GM19463 (cell line): ENCODE data around the gene NBPF26.
A peak's percentile ranks its signal among the peaks of the same experiment; 100 is the strongest.
"Not testable (repeated sequence)": the region's sequence is repeated elsewhere in the genome, so short reads cannot be mapped to it uniquely, and the experiment has no call there.

Source experiments
- ATAC-seq: cut with Tn5 transposase; IDR thresholded peaks from one replicate; pipeline ENCODE4 v1.9.1; 2021; ENCODE audit warnings: mild to moderate bottlenecking, moderate library complexity; ENCODE audit not compliant: unreplicated experiment

The NBPF26 gene

DNA sequence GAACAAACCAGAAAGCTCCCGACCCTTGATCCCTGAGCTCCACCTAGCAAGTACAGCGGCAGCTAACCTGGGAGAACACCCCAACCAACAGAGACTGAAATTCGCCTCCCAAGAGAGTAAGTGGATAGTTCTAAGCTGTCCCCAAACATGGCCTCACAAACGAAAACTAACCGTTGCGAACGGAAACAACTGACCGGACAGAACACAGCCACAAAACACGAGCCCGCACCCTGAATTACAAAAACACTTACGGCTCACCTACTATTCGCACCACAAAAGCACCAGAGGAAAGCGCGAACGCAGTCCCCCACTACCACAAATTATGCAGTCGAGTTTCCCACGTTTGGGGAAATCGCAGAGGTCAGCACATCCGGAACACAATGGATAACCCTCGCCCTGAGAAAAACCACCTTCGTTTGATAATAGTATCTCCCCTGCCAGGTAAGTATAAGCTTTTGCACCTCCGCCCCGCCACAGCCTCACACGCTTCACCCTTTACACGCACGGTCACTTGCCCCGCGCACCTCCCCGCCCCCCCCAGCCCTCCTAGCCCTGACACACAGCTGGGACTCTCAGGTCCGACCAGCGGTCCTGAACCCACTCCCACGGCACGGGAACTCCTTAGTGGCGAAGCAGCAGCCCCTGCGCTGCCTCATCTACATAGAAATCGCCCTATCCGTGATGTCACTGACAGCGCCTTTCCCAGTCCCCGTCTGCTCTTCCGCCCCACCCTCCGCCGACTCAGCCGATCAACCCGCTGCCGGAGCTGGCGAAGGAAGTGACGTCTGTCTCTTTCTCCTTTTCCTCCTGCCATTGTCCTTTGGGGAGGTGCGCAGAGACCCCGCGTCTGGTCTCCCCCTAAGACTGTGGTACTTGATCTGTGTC, 127.0 kb downstream of the NBPF26 start:
- peak; percentile 79 for ATAC-seq

DNA sequence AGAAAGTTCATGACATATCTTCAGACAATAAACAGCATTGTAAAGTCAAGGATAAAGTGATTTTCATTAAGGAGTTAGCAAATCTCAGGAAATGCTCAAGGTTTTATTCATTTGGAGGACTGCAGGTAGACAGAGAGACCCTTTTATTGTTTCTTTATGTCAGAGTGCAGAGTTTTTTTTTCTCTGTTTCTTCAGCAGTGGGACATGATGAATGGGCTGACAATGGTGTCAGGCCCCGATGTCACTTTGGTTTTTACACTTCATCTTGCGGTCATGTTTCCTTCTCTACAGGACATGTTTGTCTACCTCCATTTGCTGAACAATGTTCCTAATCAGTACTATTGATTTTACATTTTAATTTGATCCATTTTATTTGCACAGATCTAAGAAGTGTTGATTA, 134.4 kb downstream of the NBPF26 start:
- not testable (repeated sequence) for ATAC-seq

DNA sequence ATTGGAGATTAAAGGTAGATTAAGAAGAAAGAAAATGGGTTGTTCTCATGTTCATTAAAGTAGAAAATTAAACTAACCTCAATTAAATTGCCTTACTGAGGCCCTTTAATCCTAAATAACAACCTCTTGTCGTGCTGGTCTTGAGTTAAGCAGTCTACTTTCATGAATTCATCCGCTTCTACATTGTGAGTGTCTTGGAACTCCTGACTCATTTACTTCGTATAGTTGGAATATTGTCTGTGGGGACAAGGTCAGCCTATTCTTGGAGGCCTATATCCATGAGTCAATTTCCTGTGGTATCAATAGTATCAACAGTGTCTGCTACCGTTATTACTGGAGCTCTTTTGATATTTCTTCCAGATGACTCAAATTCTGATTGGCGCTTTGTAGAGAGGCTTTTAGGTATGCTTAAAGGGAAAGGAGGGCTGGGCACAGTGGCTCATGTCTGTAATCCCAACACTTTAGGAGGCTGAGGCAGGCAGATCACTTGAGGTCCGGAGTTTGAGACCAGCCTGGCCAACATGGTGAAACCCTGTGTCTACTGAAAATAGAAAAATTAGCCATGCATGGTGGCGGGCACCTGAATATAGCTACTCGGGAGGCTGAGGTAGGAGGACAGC, 136.0 kb downstream of the NBPF26 start:
- ATAC-seq, result not testable (repeated sequence)

DNA sequence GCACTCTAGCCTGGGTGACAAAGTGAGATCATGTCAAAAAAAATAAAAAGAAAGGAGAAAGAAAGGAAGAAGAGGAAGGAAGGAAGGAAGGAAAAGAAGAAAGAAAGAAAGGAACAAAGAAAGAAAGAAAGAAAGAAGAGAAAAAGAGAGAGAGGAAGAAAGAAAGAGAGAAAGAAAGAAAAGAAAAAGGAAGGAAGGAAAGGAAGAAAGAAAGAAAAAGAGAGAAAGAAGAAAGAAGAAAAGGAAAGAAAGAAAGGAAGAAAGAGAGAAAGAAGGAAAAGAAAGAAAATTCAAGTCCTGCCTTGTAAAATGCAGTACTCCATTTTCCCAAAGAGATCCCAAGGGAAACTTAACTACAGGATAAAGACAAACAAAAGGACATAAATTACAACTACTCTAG, 154.5 kb downstream of the NBPF26 start:
- ATAC-seq, result not testable (repeated sequence)

DNA sequence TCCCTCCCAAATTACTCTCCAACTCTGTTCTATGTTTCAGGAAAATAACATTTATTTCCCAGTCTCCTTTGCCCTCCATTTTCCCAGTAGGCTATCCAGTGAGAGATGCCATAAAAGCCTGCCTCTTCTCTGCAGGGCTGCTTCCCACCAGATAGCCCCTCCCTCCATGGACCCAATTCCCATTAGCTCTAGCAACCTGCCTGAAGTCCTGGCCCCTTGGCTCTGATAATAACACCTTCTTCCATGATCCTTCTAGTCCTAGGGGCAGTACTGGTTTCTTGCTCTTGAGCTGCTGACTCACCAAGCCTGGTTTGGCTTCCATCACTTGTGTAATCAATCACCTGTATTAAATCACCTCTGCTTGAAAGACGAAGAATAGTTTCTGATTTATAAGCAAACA, 156.3 kb downstream of the NBPF26 start:
- ATAC-seq, result not testable (repeated sequence)

DNA sequence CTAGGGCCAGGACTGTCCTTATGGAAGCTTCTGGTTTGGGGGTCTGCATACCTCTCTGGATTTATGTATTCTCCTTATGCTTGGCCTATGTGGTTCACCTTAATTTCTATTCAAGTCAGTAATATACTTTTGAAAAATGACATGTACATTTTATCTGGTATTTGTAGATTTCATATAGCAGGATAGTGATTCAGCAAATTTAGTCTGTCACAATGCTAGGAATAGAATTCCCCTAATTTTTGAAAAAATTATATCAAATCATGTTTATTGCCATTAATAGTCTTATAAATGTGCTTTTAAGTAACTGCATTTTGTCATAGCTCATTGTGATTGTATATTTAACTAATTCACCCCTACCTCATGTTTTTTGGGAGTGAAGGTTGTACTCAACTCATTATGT, 158.2 kb downstream of the NBPF26 start:
- ATAC-seq, result not testable (repeated sequence)
